Measurements from ENCODE around the gene SFTA2. TPM values are rescaled to one million over a fixed set of nuclear protein-coding genes. Genes with fewer than 3 reads are reported as not detected.

The SFTA2 gene
- polyA plus RNA-seq, 1 donor (not counting 4 experiments of a cell fraction or from before 2014, with no cell fraction given): not detected

- no peak overlapping the region for H3K4me3 ChIP-seq (ENCODE audit: control insufficient read depth in 2 of 3, extremely low read depth in 1 of 3, insufficient read depth in 2 of 3, low read depth in 1 of 3, low read length in 3 of 3)
- H3K79me2 ChIP-seq (ENCODE audit: control insufficient read depth, insufficient read depth, low read length): peaks cover 70% of the 10 kb centered on the region
- no peaks in the 10 kb centered on the region for H3K27me3 ChIP-seq (ENCODE audit: control insufficient read depth, extremely low read depth, insufficient read depth, low read length)
- no peak overlapping the region for H3K4me2 ChIP-seq (ENCODE audit: control insufficient read depth, extremely low read depth, insufficient read depth, low read depth, low read length)
- dilution Hi-C loops (cut with MboI; ENCODE audit: extremely low pct_ligation_motif_present, low sequenced_read_pairs): no loop called here
- TF ChIP-seq EZH2 (IDR thresholded peaks at IDR 0.05; ENCODE audit: low read length) (no peak), CTCF (optimal IDR thresholded peaks at IDR 0.05 in 1 of 3, IDR thresholded peaks at IDR 0.05 in 1 of 3, conservative IDR thresholded peaks at IDR 0.05 in 1 of 3; ENCODE audit: extremely low read depth in 1 of 3, insufficient read depth in 2 of 3, low read length in 3 of 3) (no peak)
- H3K9ac ChIP-seq (ENCODE audit: control insufficient read depth, extremely low read depth, insufficient read depth, low read length): no peak overlapping the region
- FAIRE-seq (no peak), DNase-seq (ENCODE audit: low read depth, low spot score) (no peak)
- peaks cover 25% of the 10 kb centered on the region for H4K20me1 ChIP-seq (ENCODE audit: control insufficient read depth, extremely low read depth, insufficient read depth, low read length)
- no peak overlapping the region for H2AFZ ChIP-seq (ENCODE audit: control insufficient read depth, low read length)
- H3K36me3 ChIP-seq (ENCODE audit: control insufficient read depth in 2 of 2, extremely low read depth in 1 of 2, insufficient read depth in 2 of 2, low read length in 2 of 2): peaks cover 65 to 67% of the 10 kb centered on the region in 2 experiments
- H3K9me3 ChIP-seq (ENCODE audit: control insufficient read depth, low read depth, low read length): no peaks in the 10 kb centered on the region
- H3K27ac ChIP-seq (ENCODE audit: control insufficient read depth, insufficient read depth, low read length): no peak overlapping the region
- H3K4me1 ChIP-seq (ENCODE audit: control insufficient read depth, extremely low read depth, insufficient read depth, low read length): peaks cover 35% of the 10 kb centered on the region
- peaks cover 6% of the 10 kb centered on the region for H3K9me1 ChIP-seq (ENCODE audit: control insufficient read depth, extremely low read depth, insufficient read depth, low read length)
Observed at GRCh38 chr6:30891816-30892538, 40.0 kb downstream of the SFTA2 start.

- no peaks in the 10 kb centered on the region for H3K27me3 ChIP-seq (ENCODE audit: control insufficient read depth, extremely low read depth, insufficient read depth, low read length)
- DNase-seq (ENCODE audit: low read depth, low spot score) (no peak), FAIRE-seq (no peak)
- peaks cover 62 to 67% of the 10 kb centered on the region in 2 experiments for H3K36me3 ChIP-seq (ENCODE audit: control insufficient read depth in 2 of 2, extremely low read depth in 1 of 2, insufficient read depth in 2 of 2, low read length in 2 of 2)
- peaks cover 30% of the 10 kb centered on the region for H4K20me1 ChIP-seq (ENCODE audit: control insufficient read depth, extremely low read depth, insufficient read depth, low read length)
- dilution Hi-C loops (cut with MboI; ENCODE audit: extremely low pct_ligation_motif_present, low sequenced_read_pairs): no loop called here
- no peak overlapping the region for H3K9ac ChIP-seq (ENCODE audit: control insufficient read depth, extremely low read depth, insufficient read depth, low read length)
- peaks cover 76% of the 10 kb centered on the region for H3K79me2 ChIP-seq (ENCODE audit: control insufficient read depth, insufficient read depth, low read length)
- H3K27ac ChIP-seq (ENCODE audit: control insufficient read depth, insufficient read depth, low read length): no peak overlapping the region
- no peak overlapping the region for H3K4me2 ChIP-seq (ENCODE audit: control insufficient read depth, extremely low read depth, insufficient read depth, low read depth, low read length)
- no peak overlapping the region for H2AFZ ChIP-seq (ENCODE audit: control insufficient read depth, low read length)
- no peak for TF ChIP-seq EZH2 (IDR thresholded peaks at IDR 0.05; ENCODE audit: low read length)
- TF ChIP-seq CTCF (optimal IDR thresholded peaks at IDR 0.05 in 1 of 3, IDR thresholded peaks at IDR 0.05 in 1 of 3, conservative IDR thresholded peaks at IDR 0.05 in 1 of 3; ENCODE audit: extremely low read depth in 1 of 3, insufficient read depth in 2 of 3, low read length in 3 of 3): no peak
- no peaks in the 10 kb centered on the region for H3K9me3 ChIP-seq (ENCODE audit: control insufficient read depth, low read depth, low read length)
- no peak overlapping the region for H3K4me3 ChIP-seq (ENCODE audit: control insufficient read depth in 2 of 3, extremely low read depth in 1 of 3, insufficient read depth in 2 of 3, low read depth in 1 of 3, low read length in 3 of 3)
- H3K4me1 ChIP-seq (ENCODE audit: control insufficient read depth, extremely low read depth, insufficient read depth, low read length): peaks cover 41% of the 10 kb centered on the region
- peaks cover 8% of the 10 kb centered on the region for H3K9me1 ChIP-seq (ENCODE audit: control insufficient read depth, extremely low read depth, insufficient read depth, low read length)
Observed at GRCh38 chr6:30891450-30891723, 40.6 kb downstream of the SFTA2 start.

All from keratinocyte (primary cell).